Glutamatergic neuron (in vitro differentiated cells): ENCODE results near the gene BLOC1S3. TPM values are rescaled to one million over a fixed set of nuclear protein-coding genes. Genes with fewer than 3 reads are reported as not detected.

Experiments
- DNase-seq: peaks from one replicate; pipeline ENCODE4 v3.0.0; 2022
- H3K27ac Mint-ChIP-seq: one replicate; pipeline ENCODE4 v1.8.0; 2020; ENCODE audit warnings: mild to moderate bottlenecking, mixed read lengths, inconsistent platforms; ENCODE audit not compliant: unreplicated experiment
- H3K27me3 Mint-ChIP-seq: one replicate; pipeline ENCODE4 v1.8.0; 2020; ENCODE audit warnings: mild to moderate bottlenecking, moderate library complexity, mixed read lengths, inconsistent platforms; ENCODE audit not compliant: unreplicated experiment
- H3K36me3 Mint-ChIP-seq: one replicate; pipeline ENCODE4 v1.8.0; 2020; ENCODE audit warnings: mild to moderate bottlenecking, mixed read lengths, inconsistent platforms; ENCODE audit not compliant: unreplicated experiment
- H3K4me1 Mint-ChIP-seq: one replicate; pipeline ENCODE4 v1.8.0; 2020; ENCODE audit warnings: mild to moderate bottlenecking, low read depth, mixed read lengths, inconsistent platforms; ENCODE audit not compliant: unreplicated experiment
- H3K4me3 Mint-ChIP-seq: one replicate; pipeline ENCODE4 v1.8.0; 2020; ENCODE audit warnings: mild to moderate bottlenecking, mixed read lengths, inconsistent platforms; ENCODE audit not compliant: unreplicated experiment
- H3K9me3 Mint-ChIP-seq: one replicate; pipeline ENCODE4 v1.8.0; 2020; ENCODE audit warnings: mild to moderate bottlenecking, moderate library complexity, mixed read lengths, inconsistent platforms; ENCODE audit not compliant: unreplicated experiment
- total RNA-seq: library from RNA; stranded (reverse); fragmentation: NEBNext Ultra II Directional; extraction: Animal tissue kit (Norgen Biotek cat#: 25700); gene quantifications from one replicate; pipeline ENCODE4 v1.2.1, GENCODE V29; 2021; ENCODE audit not compliant: unreplicated experiment
- TF ChIP-seq, protein P1 (sequence below): fragments of 200-600 bp; sonication (generic); IDR thresholded peaks from one replicate; pipeline ENCODE4 v1.5.0; 2021; ENCODE audit not compliant: partially characterized antibody, unreplicated experiment

BLOC1S3 gene
- total RNA-seq, 1 donor from 2014 or later = 8.1 TPM

DNA sequence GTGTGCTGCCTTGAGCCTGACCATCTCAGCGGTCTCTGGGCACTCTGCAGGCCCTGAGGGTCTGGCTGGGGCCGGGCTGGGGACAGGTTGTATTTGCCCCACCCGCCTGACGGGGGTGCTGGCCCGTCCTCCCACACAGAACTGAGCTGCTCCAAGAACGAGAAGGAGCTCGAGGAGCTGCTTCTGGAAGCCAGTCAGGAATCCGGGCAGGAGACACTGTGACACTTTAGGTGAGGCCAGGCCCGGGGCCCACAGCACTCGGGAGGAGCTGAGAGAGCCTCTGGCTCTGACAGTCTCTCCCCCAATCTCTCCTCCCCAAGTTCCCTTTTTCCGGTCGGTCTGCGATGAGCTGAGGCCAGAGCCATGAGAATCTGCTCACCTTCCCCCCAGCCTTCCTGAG, 32.3 kb upstream of the BLOC1S3 start:
- Mint-ChIP-seq H3K4me1 (peaks cover 6% of the 10 kb centered on the region), H3K27ac (no peak overlapping the region), H3K9me3 (peaks cover 15% of the 10 kb centered on the region), H3K27me3 (peaks cover 2% of the 10 kb centered on the region), H3K36me3 (no peaks in the 10 kb centered on the region), H3K4me3 (no peak overlapping the region)
- TF ChIP-seq, protein P1, sequence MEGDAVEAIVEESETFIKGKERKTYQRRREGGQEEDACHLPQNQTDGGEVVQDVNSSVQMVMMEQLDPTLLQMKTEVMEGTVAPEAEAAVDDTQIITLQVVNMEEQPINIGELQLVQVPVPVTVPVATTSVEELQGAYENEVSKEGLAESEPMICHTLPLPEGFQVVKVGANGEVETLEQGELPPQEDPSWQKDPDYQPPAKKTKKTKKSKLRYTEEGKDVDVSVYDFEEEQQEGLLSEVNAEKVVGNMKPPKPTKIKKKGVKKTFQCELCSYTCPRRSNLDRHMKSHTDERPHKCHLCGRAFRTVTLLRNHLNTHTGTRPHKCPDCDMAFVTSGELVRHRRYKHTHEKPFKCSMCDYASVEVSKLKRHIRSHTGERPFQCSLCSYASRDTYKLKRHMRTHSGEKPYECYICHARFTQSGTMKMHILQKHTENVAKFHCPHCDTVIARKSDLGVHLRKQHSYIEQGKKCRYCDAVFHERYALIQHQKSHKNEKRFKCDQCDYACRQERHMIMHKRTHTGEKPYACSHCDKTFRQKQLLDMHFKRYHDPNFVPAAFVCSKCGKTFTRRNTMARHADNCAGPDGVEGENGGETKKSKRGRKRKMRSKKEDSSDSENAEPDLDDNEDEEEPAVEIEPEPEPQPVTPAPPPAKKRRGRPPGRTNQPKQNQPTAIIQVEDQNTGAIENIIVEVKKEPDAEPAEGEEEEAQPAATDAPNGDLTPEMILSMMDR = no peak
- DNase-seq = no peak

DNA sequence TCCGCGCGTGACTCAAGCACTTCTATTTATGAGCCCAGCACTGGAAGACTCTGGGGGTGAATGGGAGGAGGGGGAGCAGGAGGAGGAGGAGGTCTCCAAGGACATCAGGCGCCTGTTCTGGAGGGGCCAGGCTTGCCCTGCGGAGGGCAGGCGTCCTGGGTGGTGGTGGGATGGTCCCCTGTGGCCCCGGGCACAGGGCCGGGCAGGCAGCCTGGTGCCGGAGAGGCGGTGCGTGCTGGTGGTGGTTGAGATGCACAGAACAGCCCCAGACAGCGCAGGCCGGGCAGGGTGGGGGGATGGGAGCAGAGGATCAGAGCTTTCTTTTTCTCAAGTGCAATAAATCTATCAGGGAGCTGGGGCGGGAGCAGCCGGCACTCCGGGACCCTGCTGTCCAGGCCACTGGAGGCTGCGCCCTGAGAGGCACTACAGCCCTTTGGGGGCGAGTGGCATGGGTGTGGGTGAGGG, 31.8 kb upstream of the BLOC1S3 start:
- H3K36me3 Mint-ChIP-seq = no peaks in the 10 kb centered on the region
- no peak for DNase-seq
- no peak overlapping the region for H3K4me3 Mint-ChIP-seq
- H3K27me3 Mint-ChIP-seq = peaks cover 2% of the 10 kb centered on the region
- H3K4me1 Mint-ChIP-seq = peaks cover 6% of the 10 kb centered on the region
- H3K27ac Mint-ChIP-seq = no peak overlapping the region
- peaks cover 15% of the 10 kb centered on the region for H3K9me3 Mint-ChIP-seq
- TF ChIP-seq, protein P1 = no peak

DNA sequence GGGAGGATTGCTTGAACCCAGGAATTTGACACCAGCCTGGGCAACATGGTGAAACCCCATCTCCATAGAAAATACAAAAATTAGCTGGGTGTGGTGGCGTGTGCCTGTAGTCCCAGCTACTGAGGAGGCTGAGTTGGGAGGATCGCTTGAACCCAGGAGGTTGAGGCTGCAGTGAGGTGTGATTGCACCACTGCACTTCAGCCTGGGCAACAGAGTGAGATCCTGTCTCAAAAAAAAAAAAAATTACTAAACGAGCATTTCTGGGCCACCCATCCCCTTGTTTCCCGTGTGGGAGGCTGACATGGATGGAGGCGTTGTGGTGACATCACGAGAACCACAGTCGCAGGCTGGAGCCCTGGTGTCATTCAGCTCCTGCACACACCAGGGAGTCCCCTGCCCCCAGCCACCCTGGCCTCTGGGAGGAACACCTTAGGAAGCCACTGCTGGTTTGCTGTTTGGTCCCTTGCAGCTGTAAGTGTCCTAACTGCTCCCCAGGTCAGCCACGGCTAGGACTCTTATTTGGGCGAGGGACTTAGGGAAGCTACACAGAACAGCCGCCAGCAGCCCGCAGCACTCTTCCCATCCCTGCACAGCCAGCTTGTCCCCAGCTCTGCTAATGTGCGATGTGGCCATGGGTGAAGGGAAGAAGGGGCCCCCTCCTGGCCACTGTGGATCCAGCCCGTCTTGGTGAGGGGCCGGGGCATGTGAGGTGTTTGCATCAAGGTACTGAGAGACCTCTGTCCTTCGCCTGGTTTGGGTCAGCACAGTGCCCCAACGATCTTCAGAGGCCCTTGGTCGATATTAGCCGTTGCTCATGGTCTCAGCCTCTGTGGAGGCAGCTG, 30.5 kb upstream of the BLOC1S3 start:
- Mint-ChIP-seq H3K4me1 (peaks cover under 1% of the 10 kb centered on the region), H3K4me3 (no peak overlapping the region), H3K9me3 (peaks cover 12% of the 10 kb centered on the region), H3K27ac (no peak overlapping the region), H3K27me3 (peaks cover 6% of the 10 kb centered on the region), H3K36me3 (no peaks in the 10 kb centered on the region)
- no peak for DNase-seq
- TF ChIP-seq, protein P1 = no peak

DNA sequence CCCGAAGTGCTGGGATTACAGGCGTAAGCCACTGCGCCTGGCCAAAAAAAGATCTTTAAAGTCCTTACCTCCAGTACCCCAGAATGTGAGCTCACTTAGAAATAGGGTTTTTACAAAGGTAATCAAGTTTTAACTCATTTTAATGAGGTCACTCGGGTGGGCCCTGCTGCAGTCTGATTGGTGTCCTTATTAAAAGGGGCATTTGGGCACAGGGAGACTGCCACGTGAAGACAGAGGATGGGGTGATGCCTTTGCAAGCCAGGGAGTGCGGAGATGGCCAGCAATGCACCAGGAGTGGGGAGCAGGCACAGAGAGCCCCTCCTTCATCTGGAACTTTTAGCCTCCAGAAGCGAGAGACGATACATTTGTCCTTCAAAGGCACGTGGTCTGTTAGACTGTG, 29.5 kb upstream of the BLOC1S3 start:
- TF ChIP-seq, protein P1 = no peak
- peaks cover 3% of the 10 kb centered on the region for H3K4me1 Mint-ChIP-seq
- no peaks in the 10 kb centered on the region for H3K36me3 Mint-ChIP-seq
- no peak for DNase-seq
- peaks cover 15% of the 10 kb centered on the region for H3K9me3 Mint-ChIP-seq
- H3K27me3 Mint-ChIP-seq = peaks cover 10% of the 10 kb centered on the region
- no peak overlapping the region for H3K27ac Mint-ChIP-seq
- peak overlapping the region; percentile 61 for H3K4me3 Mint-ChIP-seq

DNA sequence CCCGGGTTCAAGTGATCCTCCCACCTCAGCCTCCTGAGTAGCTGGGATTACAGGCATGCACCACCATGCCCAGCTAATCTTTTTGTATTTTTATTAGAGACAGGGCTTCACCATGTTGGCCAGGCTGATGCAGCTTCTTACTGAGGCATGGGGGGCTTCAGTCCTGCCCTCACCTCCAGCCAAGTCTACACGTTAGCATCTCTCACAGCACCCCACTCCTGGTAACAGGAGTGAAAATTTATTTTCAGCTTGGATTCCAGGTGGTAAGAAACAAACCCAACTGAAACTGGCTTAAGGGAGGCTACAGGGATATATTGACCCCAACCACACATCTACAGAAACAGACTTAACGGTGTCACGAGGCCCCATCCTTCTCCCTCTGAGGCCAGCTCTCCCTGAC, 28.4 kb upstream of the BLOC1S3 start:
- H3K27ac Mint-ChIP-seq = no peak overlapping the region
- H3K9me3 Mint-ChIP-seq = peaks cover 16% of the 10 kb centered on the region
- H3K27me3 Mint-ChIP-seq = peaks cover 13% of the 10 kb centered on the region
- no peaks in the 10 kb centered on the region for H3K36me3 Mint-ChIP-seq
- TF ChIP-seq, protein P1 = no peak
- DNase-seq = no peak
- H3K4me1 Mint-ChIP-seq = peaks cover 6% of the 10 kb centered on the region
- H3K4me3 Mint-ChIP-seq = no peak overlapping the region
